GM19238 (cell line): Measurements from ENCODE around the gene LGR5.

Experiments used
- DNase-seq: peaks from one replicate; pipeline ENCODE4 v3.0.0; 2011; ENCODE audit warnings: low spot score; ENCODE audit not compliant: insufficient read length

Gene LGR5

GRCh38 chr12:71594214-71594948, 154.8 kb downstream of the LGR5 start:
- DNase-seq = no peak

DNA sequence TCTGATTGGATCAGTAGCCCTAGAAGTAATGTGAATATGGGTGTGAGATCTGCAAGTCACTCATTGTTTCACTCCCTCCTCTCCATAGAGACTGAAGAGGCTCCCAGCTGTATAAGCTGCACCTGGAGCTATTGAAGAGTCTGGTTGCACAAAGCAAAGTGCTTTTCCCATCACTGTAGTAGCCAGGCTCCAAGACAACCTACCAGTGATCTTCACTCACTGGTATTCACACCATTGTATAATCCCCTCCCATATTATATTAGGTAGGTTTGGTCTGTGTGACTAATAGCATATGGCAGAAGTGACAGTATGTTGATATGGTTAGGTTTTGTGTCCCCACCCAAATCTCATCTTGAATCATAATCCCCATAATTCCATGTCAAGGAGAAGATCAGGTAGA, 159.6 kb downstream of the LGR5 start:
- DNase-seq = no peak

DNA sequence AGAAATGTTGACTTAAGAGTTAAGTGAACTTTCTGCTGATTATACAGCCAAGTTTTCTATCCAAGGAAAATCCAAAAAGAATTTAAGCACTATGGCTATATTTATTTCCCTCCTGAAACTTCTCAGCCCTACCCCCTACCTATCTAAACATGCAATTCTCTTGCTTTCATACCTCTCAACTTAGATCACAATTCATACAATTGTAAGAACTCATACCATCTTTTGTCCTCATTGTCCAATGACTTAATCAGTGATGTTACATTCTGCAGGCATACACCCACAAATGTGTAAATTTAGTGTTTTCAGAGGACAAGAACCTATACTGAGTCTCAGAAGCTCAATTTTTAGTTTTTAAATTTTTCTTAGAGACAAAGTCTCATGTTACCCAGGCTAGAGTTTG, 161.9 kb downstream of the LGR5 start:
- DNase-seq = no peak

DNA sequence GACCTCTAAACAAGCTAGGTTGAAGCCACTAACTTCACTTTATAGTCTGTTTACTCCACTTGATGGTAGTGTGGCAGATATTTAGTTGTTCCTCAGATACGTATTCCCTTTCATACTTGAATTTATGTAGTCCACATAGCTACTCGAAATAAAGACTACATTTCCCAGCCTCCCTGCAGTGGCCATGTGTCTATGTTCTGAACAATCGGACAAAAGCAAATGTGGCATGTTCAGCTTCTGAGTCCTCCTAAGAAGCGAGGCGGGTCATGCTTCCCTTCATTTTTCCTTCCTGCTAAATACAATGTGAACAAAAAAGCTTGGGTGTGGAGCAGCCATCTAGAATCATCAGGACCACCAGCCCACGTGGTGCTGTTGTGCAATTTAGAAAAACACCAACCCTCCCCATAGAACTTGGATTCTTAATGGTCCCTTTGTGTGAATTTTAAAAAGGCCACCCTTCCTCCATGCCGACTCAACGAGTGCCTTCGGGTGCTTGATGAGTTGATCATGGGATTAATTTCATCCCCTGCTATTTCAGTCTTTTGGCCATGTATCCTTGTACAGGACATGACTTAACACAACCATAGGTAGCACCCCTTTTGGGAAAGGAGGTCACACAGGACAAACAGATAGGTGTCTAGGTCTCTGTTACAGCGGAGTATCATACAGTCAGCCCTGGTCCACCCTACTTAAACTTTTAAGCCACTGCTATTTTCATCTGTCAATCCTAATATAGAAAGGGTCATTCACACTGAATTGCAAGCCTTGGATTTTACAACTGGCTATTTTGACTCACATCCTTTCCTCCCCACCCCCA, 163.4 kb downstream of the LGR5 start:
- no peak for DNase-seq

GRCh38 chr12:71605039-71605438, 165.4 kb downstream of the LGR5 start:
- no peak for DNase-seq

- DNase-seq = no peak
Measured at GRCh38 chr12:71607494-71608330, 168.1 kb downstream of the LGR5 start.

DNA sequence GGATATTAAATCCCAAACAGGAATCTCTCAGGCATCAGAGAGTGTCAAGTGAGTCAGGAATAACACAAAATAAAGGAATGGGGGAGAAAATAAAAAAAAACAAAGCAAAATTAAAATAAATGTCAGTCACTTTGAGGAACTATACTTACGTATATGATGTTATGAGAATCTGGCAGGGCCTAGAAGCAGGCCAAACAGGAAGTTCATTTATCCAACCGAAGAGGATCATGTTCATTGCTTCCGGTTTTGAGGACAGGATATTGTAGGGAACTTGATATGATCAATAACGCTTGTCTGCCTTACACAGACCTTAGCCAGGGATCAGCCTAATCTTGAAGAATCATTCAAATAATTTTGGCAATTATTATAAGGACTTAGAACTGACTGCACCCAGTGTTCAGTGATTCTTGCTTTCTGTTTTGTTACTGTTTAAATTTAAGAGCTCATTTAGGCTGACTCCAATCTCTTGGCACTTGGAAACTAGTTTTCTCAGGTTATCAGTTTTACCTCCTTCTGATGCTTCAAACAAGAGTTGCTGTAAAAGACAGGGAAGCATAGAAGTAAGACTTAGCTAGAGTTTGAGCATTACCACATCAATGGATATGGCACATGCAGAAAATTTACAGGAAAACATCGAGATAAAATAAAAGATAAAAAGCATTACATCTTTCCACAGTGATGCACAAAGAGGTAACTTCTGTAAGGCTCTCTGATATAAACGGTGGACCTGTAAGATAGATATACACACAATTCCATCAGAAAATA, 170.6 kb downstream of the LGR5 start:
- DNase-seq = no peak

DNA sequence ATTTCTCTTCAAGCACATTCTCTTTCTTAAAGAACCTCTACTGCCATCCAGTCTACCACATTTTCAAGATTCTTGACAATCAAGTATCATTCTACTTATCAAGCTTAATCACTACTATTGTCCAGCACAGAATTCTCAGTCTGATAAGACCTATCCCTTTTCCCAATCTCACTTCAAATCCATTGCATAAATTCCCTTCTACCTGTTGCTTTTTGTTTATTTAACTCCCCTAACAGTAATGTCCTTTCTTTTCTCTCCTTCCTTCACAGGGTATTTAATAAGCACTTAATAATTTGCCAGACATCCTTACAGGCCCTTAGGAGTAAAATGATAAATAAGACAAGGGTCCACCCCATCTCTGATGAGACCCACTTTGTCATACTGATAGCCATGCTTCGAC, 182.3 kb downstream of the LGR5 start:
- no peak for DNase-seq

GRCh38 chr12:71625476-71625875, 185.9 kb downstream of the LGR5 start:
- DNase-seq = no peak

DNA sequence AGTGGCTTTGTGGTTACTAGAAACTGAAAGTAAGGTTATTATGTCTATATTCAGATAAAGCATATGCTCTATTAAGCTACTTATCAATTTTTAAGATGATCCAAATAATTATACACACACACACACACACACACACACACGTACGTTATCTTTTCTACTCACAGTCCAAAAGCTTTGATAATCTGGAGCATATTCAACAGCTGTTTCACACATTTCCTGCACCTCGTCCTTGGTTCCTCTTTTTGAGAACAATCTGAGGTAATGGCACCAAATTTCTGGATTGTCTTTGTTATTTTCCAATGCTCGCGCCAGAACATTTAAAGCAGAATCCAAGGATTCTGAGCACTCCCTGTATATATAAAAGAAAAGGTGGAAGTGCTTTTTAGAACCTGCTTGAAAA, 186.5 kb downstream of the LGR5 start:
- DNase-seq = no peak

GRCh38 chr12:71626768-71627167, 187.2 kb downstream of the LGR5 start:
- DNase-seq = no peak

GRCh38 chr12:71627438-71628002, 187.9 kb downstream of the LGR5 start:
- DNase-seq = no peak
